HG03460 (cell line): ENCODE data around the gene TCERG1L.

Source experiments
- ATAC-seq: cut with Tn5 transposase; IDR thresholded peaks from one replicate; pipeline ENCODE4 v1.9.1; 2021; ENCODE audit not compliant: unreplicated experiment

TCERG1L gene

GRCh38 chr10:131131726-131132591 lies 179.6 kb downstream of the TCERG1L start:
- no peak for ATAC-seq

- ATAC-seq = no peak
Measured at GRCh38 chr10:131130025-131130424, 181.5 kb downstream of the TCERG1L start.

- ATAC-seq = no peak
Measured at GRCh38 chr10:131129544-131129943, 182.0 kb downstream of the TCERG1L start.

- no peak for ATAC-seq
Measured at GRCh38 chr10:131128731-131129130, 182.8 kb downstream of the TCERG1L start.

- no peak for ATAC-seq
Measured at GRCh38 chr10:131127610-131128009, 183.9 kb downstream of the TCERG1L start.

GRCh38 chr10:131127138-131127589 lies 184.4 kb downstream of the TCERG1L start:
- no peak for ATAC-seq

GRCh38 chr10:131126321-131127137 lies 185.0 kb downstream of the TCERG1L start:
- no peak for ATAC-seq

- ATAC-seq = no peak
Measured at GRCh38 chr10:131125511-131126225, 185.9 kb downstream of the TCERG1L start.

- no peak for ATAC-seq
Measured at GRCh38 chr10:131124945-131125344, 186.6 kb downstream of the TCERG1L start.

GRCh38 chr10:131123496-131123895 lies 188.0 kb downstream of the TCERG1L start:
- no peak for ATAC-seq

- no peak for ATAC-seq
Measured at GRCh38 chr10:131121511-131122035, 189.9 kb downstream of the TCERG1L start.

GRCh38 chr10:131119626-131120355 lies 191.7 kb downstream of the TCERG1L start:
- ATAC-seq = no peak

- ATAC-seq = no peak
Measured at GRCh38 chr10:131117416-131118212, 193.9 kb downstream of the TCERG1L start.

- ATAC-seq = no peak
Measured at GRCh38 chr10:131116991-131117375, 194.5 kb downstream of the TCERG1L start.

- no peak for ATAC-seq
Measured at GRCh38 chr10:131116216-131116990, 195.1 kb downstream of the TCERG1L start.

GRCh38 chr10:131115801-131116200 lies 195.7 kb downstream of the TCERG1L start:
- no peak for ATAC-seq

- ATAC-seq = no peak
Measured at GRCh38 chr10:131115321-131115720, 196.2 kb downstream of the TCERG1L start.

- ATAC-seq = no peak
Measured at GRCh38 chr10:131114846-131115245, 196.7 kb downstream of the TCERG1L start.
